Ascending aorta (tissue), 2 donors: Measurements from ENCODE around the gene FBXL2. TPM values are rescaled to one million over a fixed set of nuclear protein-coding genes. Genes with fewer than 3 reads are reported as not detected.

Experiments used
- DNase-seq, 2 donors: peaks; one replicate each; pipeline ENCODE4 v3.0.0-alpha.2; 2019; ENCODE audit warnings: low spot score in 2 of 2
- H3K27ac ChIP-seq, 2 donors: fragments of 200-600 bp; sonication (generic); one replicate each; pipeline ENCODE4 v1.5.1; 2016 to 2017; ENCODE audit warnings: mild to moderate bottlenecking in 1 of 2
- H3K27me3 ChIP-seq: fragments of 200-600 bp; sonication (generic); one replicate; pipeline ENCODE4 v1.5.1; 2017
- H3K36me3 ChIP-seq, 2 donors: fragments of 200-600 bp; sonication (generic); one replicate each; pipeline ENCODE4 v1.5.1; 2016
- H3K4me1 ChIP-seq, 2 donors: fragments of 200-600 bp; sonication (generic); one replicate each; pipeline ENCODE4 v1.5.1; 2016 to 2017; ENCODE audit warnings: mild to moderate bottlenecking in 1 of 2
- H3K4me3 ChIP-seq, 2 donors: fragments of 200-600 bp; sonication (generic); one replicate each; pipeline ENCODE4 v1.5.1; 2016 to 2017; ENCODE audit warnings: mild to moderate bottlenecking in 1 of 2
- H3K9me3 ChIP-seq, 2 donors: fragments of 200-600 bp; sonication (generic); one replicate each; pipeline ENCODE4 v1.5.1; 2016
- CTCF ChIP-seq, 3 experiments: fragments of 200-600 bp in 2 of 3; fragments of 450-650 bp in 1 of 3; sonication (generic) in 2 of 3; IDR thresholded peaks; one replicate each; pipeline ENCODE4 v1.5.1; 2016 to 2019; ENCODE audit warnings: antibody characterized with exemption in 3 of 3, mild to moderate bottlenecking in 1 of 3, moderate library complexity in 1 of 3
- intact Hi-C: fragments of 100-400 bp; cut with DNase I; formaldehyde crosslinking; loops from one replicate; pipeline ENCODE4 v1.15.1; 2023
- total RNA-seq: library from RNA; depleted of rRNA; stranded (reverse); fragments of >200 nt; gene quantifications from one replicate; pipeline ENCODE4 v1.1.0, GENCODE V29; 2016

The FBXL2 gene
- total RNA-seq, 1 donor from 2014 or later, result 33.4 TPM

- no peaks in the 10 kb centered on the region for H3K27me3 ChIP-seq
- intact Hi-C loops, result no loop called here
- no peaks in the 10 kb centered on the region for H3K36me3 ChIP-seq
- H3K27ac ChIP-seq, result no peak overlapping the region
- H3K4me3 ChIP-seq, result no peak overlapping the region
- TF ChIP-seq CTCF (IDR thresholded peaks at IDR 0.05), result no peak
- no peaks in the 10 kb centered on the region for H3K9me3 ChIP-seq
- no peak for DNase-seq
- no peaks in the 10 kb centered on the region for H3K4me1 ChIP-seq
Observed at GRCh38 chr3:33236005-33236404, 41.2 kb upstream of the FBXL2 start.

GRCh38 chr3:33237439-33237838, 39.8 kb upstream of the FBXL2 start:
- TF ChIP-seq CTCF (IDR thresholded peaks at IDR 0.05), result no peak
- DNase-seq, result no peak
- no peak overlapping the region for H3K4me3 ChIP-seq
- H3K27ac ChIP-seq, result no peak overlapping the region
- H3K9me3 ChIP-seq, result no peaks in the 10 kb centered on the region
- no peaks in the 10 kb centered on the region for H3K36me3 ChIP-seq
- intact Hi-C loops, result no loop called here
- H3K27me3 ChIP-seq, result no peaks in the 10 kb centered on the region
- no peaks in the 10 kb centered on the region for H3K4me1 ChIP-seq

- Histone ChIP-seq H3K27me3 (no peaks in the 10 kb centered on the region), H3K4me3 (no peak overlapping the region), H3K4me1 (no peaks in the 10 kb centered on the region), H3K9me3 (peaks cover 0 to 4% of the 10 kb centered on the region in 2 donors), H3K27ac (no peak overlapping the region), H3K36me3 (no peaks in the 10 kb centered on the region)
- intact Hi-C loops, result no loop called here
- TF ChIP-seq CTCF (IDR thresholded peaks at IDR 0.05), result no peak
- no peak for DNase-seq
Observed at GRCh38 chr3:33238923-33239322, 38.3 kb upstream of the FBXL2 start.

- TF ChIP-seq CTCF (IDR thresholded peaks at IDR 0.05), result no peak
- H3K27ac ChIP-seq, result no peak overlapping the region
- intact Hi-C loops, result no loop called here
- DNase-seq, result no peak
- H3K4me3 ChIP-seq, result no peak overlapping the region
- no peaks in the 10 kb centered on the region for H3K4me1 ChIP-seq
- H3K36me3 ChIP-seq, result no peaks in the 10 kb centered on the region
- H3K9me3 ChIP-seq, result peaks cover 0 to 4% of the 10 kb centered on the region in 2 donors
- no peaks in the 10 kb centered on the region for H3K27me3 ChIP-seq
Observed at GRCh38 chr3:33240261-33240660, 37.0 kb upstream of the FBXL2 start.

GRCh38 chr3:33246786-33247185, 30.5 kb upstream of the FBXL2 start:
- no peak overlapping the region for H3K27ac ChIP-seq
- intact Hi-C loops, result no loop called here
- no peaks in the 10 kb centered on the region for H3K36me3 ChIP-seq
- no peaks in the 10 kb centered on the region for H3K4me1 ChIP-seq
- TF ChIP-seq CTCF (IDR thresholded peaks at IDR 0.05), result no peak
- no peak overlapping the region for H3K4me3 ChIP-seq
- no peak for DNase-seq
- H3K27me3 ChIP-seq, result no peaks in the 10 kb centered on the region
- H3K9me3 ChIP-seq, result peaks cover 0 to 4% of the 10 kb centered on the region in 2 donors

- H3K27me3 ChIP-seq, result no peaks in the 10 kb centered on the region
- intact Hi-C loops, result no loop called here
- H3K4me1 ChIP-seq, result no peaks in the 10 kb centered on the region
- H3K4me3 ChIP-seq, result no peak overlapping the region
- H3K36me3 ChIP-seq, result no peaks in the 10 kb centered on the region
- no peak for DNase-seq
- no peaks in the 10 kb centered on the region for H3K9me3 ChIP-seq
- no peak overlapping the region for H3K27ac ChIP-seq
- no peak for TF ChIP-seq CTCF (IDR thresholded peaks at IDR 0.05)
Observed at GRCh38 chr3:33250712-33251111, 26.5 kb upstream of the FBXL2 start.
